ENCODE data around the gene SCART1.
"Not testable (repeated sequence)": the region's sequence is repeated elsewhere in the genome, so short reads cannot be mapped to it uniquely, and the experiment has no call there.

Gene SCART1

GRCh38 chr10:133420579-133420978 lies 33.2 kb upstream of the SCART1 start:
- Histone ChIP-seq H3K4me1 (ENCODE audit: control insufficient read depth, insufficient read depth, low read length, poor library complexity, severe bottlenecking) (no peaks in the 10 kb centered on the region), H3K4me3 (ENCODE audit: extremely low read depth, insufficient read depth, low read length, poor library complexity, severe bottlenecking) (no peak overlapping the region), H3K9me3 (ENCODE audit: control insufficient read depth, low read length) (no peaks in the 10 kb centered on the region), H3K27ac (ENCODE audit: low read depth, low read length, severe bottlenecking) (no peak overlapping the region), H3K36me3 (ENCODE audit: control insufficient read depth, insufficient read depth, low read length) (peaks cover 28% of the 10 kb centered on the region)
- WGBS, 2 experiments (ENCODE audit: insufficient coverage in 2 of 2) = 50 to 89% methylated on average over 2 to 3 of the region's 6 CpGs

- peaks cover 23% of the 10 kb centered on the region for H3K36me3 ChIP-seq (ENCODE audit: control insufficient read depth, insufficient read depth, low read length)
These were observed 32.2 kb upstream of the SCART1 start for GRCh38 chr10:133421336-133422222.

GRCh38 chr10:133422223-133422806 lies 31.4 kb upstream of the SCART1 start:
- Histone ChIP-seq H3K36me3 (ENCODE audit: control insufficient read depth, insufficient read depth, low read length) (peaks cover 23% of the 10 kb centered on the region), H3K4me3 (ENCODE audit: extremely low read depth, insufficient read depth, low read length, poor library complexity, severe bottlenecking) (no peak overlapping the region), H3K27ac (ENCODE audit: low read depth, low read length, severe bottlenecking) (no peak overlapping the region), H3K4me1 (ENCODE audit: control insufficient read depth, insufficient read depth, low read length, poor library complexity, severe bottlenecking) (no peaks in the 10 kb centered on the region), H3K9me3 (ENCODE audit: control insufficient read depth, low read length) (no peaks in the 10 kb centered on the region)
- 85 to 92% methylated on average over 15 to 16 of the region's 16 CpGs for WGBS, 2 experiments (ENCODE audit: insufficient coverage in 2 of 2)

More at GRCh38 chr10:133421336-133422222, 32.2 kb upstream of the SCART1 start:
- Histone ChIP-seq H3K27ac (ENCODE audit: low read depth, low read length, severe bottlenecking) (no peak overlapping the region), H3K4me1 (ENCODE audit: control insufficient read depth, insufficient read depth, low read length, poor library complexity, severe bottlenecking) (no peaks in the 10 kb centered on the region), H3K9me3 (ENCODE audit: control insufficient read depth, low read length) (no peaks in the 10 kb centered on the region), H3K4me3 (ENCODE audit: extremely low read depth, insufficient read depth, low read length, poor library complexity, severe bottlenecking) (no peak overlapping the region)
- 95 to 98% methylated on average over 13 to 15 of the region's 17 CpGs for WGBS, 2 experiments (ENCODE audit: insufficient coverage in 2 of 2)

GRCh38 chr10:133422807-133423771 lies 30.7 kb upstream of the SCART1 start:
- Histone ChIP-seq H3K4me1 (ENCODE audit: control insufficient read depth, insufficient read depth, low read length, poor library complexity, severe bottlenecking) (no peaks in the 10 kb centered on the region), H3K27ac (ENCODE audit: low read depth, low read length, severe bottlenecking) (no peak overlapping the region), H3K9me3 (ENCODE audit: control insufficient read depth, low read length) (no peaks in the 10 kb centered on the region), H3K4me3 (ENCODE audit: extremely low read depth, insufficient read depth, low read length, poor library complexity, severe bottlenecking) (no peak overlapping the region), H3K36me3 (ENCODE audit: control insufficient read depth, insufficient read depth, low read length) (peaks cover 22% of the 10 kb centered on the region)
- 30 to 33% methylated on average over 55 to 56 of the region's 88 CpGs for WGBS, 2 experiments (ENCODE audit: insufficient coverage in 2 of 2)

GRCh38 chr10:133424102-133424501 lies 29.6 kb upstream of the SCART1 start:
- peaks cover 17% of the 10 kb centered on the region for H3K36me3 ChIP-seq (ENCODE audit: control insufficient read depth, insufficient read depth, low read length)
- not testable (repeated sequence) for H3K4me1 ChIP-seq (ENCODE audit: control insufficient read depth, insufficient read depth, low read length, poor library complexity, severe bottlenecking); H3K4me3 ChIP-seq (ENCODE audit: extremely low read depth, insufficient read depth, low read length, poor library complexity, severe bottlenecking); H3K27ac ChIP-seq (ENCODE audit: low read depth, low read length, severe bottlenecking); H3K9me3 ChIP-seq (ENCODE audit: control insufficient read depth, low read length)
- no CpG with 5 or more reads among the region's 46 CpGs for WGBS, 2 experiments (ENCODE audit: insufficient coverage in 2 of 2)

- WGBS, 2 experiments (ENCODE audit: insufficient coverage in 2 of 2) = no CpG with 5 or more reads among the region's 37 CpGs
- H3K4me3 ChIP-seq (ENCODE audit: extremely low read depth, insufficient read depth, low read length, poor library complexity, severe bottlenecking); H3K27ac ChIP-seq (ENCODE audit: low read depth, low read length, severe bottlenecking); H3K9me3 ChIP-seq (ENCODE audit: control insufficient read depth, low read length); H3K4me1 ChIP-seq (ENCODE audit: control insufficient read depth, insufficient read depth, low read length, poor library complexity, severe bottlenecking): not testable (repeated sequence)
- peaks cover 12% of the 10 kb centered on the region for H3K36me3 ChIP-seq (ENCODE audit: control insufficient read depth, insufficient read depth, low read length)
These were observed 29.1 kb upstream of the SCART1 start, which contains the start of gene SPRN for GRCh38 chr10:133424601-133425000. TSS of gene SPRN (minus strand) at chr10:133424625. CDS start at chr10:133423681, 944 bp downstream.

- H3K9me3 ChIP-seq (ENCODE audit: control insufficient read depth, low read length); H3K4me1 ChIP-seq (ENCODE audit: control insufficient read depth, insufficient read depth, low read length, poor library complexity, severe bottlenecking); H3K36me3 ChIP-seq (ENCODE audit: control insufficient read depth, insufficient read depth, low read length); H3K4me3 ChIP-seq (ENCODE audit: extremely low read depth, insufficient read depth, low read length, poor library complexity, severe bottlenecking); H3K27ac ChIP-seq (ENCODE audit: low read depth, low read length, severe bottlenecking): not testable (repeated sequence)
- WGBS, 2 experiments (ENCODE audit: insufficient coverage in 2 of 2) = no CpG with 5 or more reads among the region's 4 CpGs
These were observed 24.2 kb upstream of the SCART1 start for GRCh38 chr10:133429571-133429970.

- WGBS, 2 experiments (ENCODE audit: insufficient coverage in 2 of 2) = no CpG with 5 or more reads among the region's 9 CpGs
- H3K9me3 ChIP-seq (ENCODE audit: control insufficient read depth, low read length); H3K4me3 ChIP-seq (ENCODE audit: extremely low read depth, insufficient read depth, low read length, poor library complexity, severe bottlenecking); H3K4me1 ChIP-seq (ENCODE audit: control insufficient read depth, insufficient read depth, low read length, poor library complexity, severe bottlenecking); H3K36me3 ChIP-seq (ENCODE audit: control insufficient read depth, insufficient read depth, low read length); H3K27ac ChIP-seq (ENCODE audit: low read depth, low read length, severe bottlenecking): not testable (repeated sequence)
These were observed 21.7 kb upstream of the SCART1 start for GRCh38 chr10:133431888-133432613.

- not testable (repeated sequence) for H3K4me1 ChIP-seq (ENCODE audit: control insufficient read depth, insufficient read depth, low read length, poor library complexity, severe bottlenecking); H3K27ac ChIP-seq (ENCODE audit: low read depth, low read length, severe bottlenecking); H3K9me3 ChIP-seq (ENCODE audit: control insufficient read depth, low read length); H3K36me3 ChIP-seq (ENCODE audit: control insufficient read depth, insufficient read depth, low read length); H3K4me3 ChIP-seq (ENCODE audit: extremely low read depth, insufficient read depth, low read length, poor library complexity, severe bottlenecking)
- WGBS, 2 experiments (ENCODE audit: insufficient coverage in 2 of 2) = 100% methylated on average over 2 of the region's 25 CpGs; no CpG with 5 or more reads in 1 of the 2 experiments
These were observed 21.0 kb upstream of the SCART1 start for GRCh38 chr10:133432789-133433188.

GRCh38 chr10:133438711-133439273 lies 15.0 kb upstream of the SCART1 start:
- Histone ChIP-seq H3K4me3 (ENCODE audit: extremely low read depth, insufficient read depth, low read length, poor library complexity, severe bottlenecking) (no peak overlapping the region), H3K36me3 (ENCODE audit: control insufficient read depth, insufficient read depth, low read length) (no peaks in the 10 kb centered on the region), H3K27ac (ENCODE audit: low read depth, low read length, severe bottlenecking) (no peak overlapping the region), H3K9me3 (ENCODE audit: control insufficient read depth, low read length) (peaks cover 28% of the 10 kb centered on the region), H3K4me1 (ENCODE audit: control insufficient read depth, insufficient read depth, low read length, poor library complexity, severe bottlenecking) (no peaks in the 10 kb centered on the region)
- WGBS, 2 experiments (ENCODE audit: insufficient coverage in 2 of 2) = 63 to 70% methylated on average over 8 of the region's 11 CpGs
